ENCODE data around the gene SNED1. TPM values are rescaled to one million over a fixed set of nuclear protein-coding genes. Genes with fewer than 3 reads are reported as not detected.

Gene SNED1
- total RNA-seq, 2 donors from 2014 or later: 0.66 to 4.5 TPM

DNA sequence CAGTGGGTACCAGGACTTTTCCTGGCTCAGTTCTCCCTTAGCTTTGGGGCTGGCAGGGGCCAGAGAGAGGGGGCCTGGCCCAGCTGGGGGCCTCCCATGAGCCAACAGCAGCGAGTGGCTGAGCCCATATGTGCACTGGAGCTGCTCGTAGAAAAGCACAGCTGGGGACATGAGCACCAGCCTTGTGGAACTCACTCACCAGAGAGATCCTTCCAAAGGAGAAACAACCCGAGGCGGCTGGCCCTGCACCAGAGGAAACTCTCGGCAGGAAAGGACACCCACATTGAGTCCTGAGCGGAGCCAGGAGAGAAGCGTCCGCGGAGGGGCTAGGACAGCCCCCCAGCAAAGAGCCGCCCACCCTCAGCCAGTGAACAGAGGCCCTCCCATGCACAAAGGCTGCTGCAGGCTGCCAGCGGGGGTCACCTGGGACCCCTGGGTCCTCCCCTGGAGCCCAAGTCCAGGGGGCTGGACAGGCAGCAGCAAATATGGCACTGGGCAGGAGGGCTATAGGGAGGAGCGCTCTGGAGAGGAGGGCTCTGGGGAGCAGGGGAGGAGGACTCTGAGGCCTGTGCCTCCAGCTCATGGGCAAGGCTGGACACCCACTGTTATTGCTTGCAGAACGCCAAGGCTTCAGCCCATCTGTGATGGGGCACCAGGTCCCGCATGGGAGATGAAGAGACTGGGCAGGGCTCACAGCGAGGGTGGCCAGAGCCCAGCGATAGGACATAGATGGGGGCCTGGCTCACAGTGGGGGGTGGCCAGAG, 42.1 kb upstream of the SNED1 start:
- Histone ChIP-seq H3K4me3 (ENCODE audit: low read length) (no peak overlapping the region), H3K27me3 (ENCODE audit: control insufficient read depth, insufficient read depth, low read length, poor library complexity, severe bottlenecking) (no peaks in the 10 kb centered on the region), H3K36me3 (ENCODE audit: control insufficient read depth, insufficient read depth, low read length) (no peaks in the 10 kb centered on the region), H3K9ac (ENCODE audit: extremely low read depth, low read length, poor library complexity, severe bottlenecking) (no peak overlapping the region), H3K27ac (ENCODE audit: low read depth, low read length) (no peak overlapping the region), H3K9me3 (ENCODE audit: control insufficient read depth, low read length) (no peaks in the 10 kb centered on the region), H3K4me1 (ENCODE audit: control insufficient read depth, insufficient read depth, low read length) (no peaks in the 10 kb centered on the region)
- Mint-ChIP-seq H3K4me3 (no peak overlapping the region), H3K27ac (no peak overlapping the region), H3K4me1 (peaks cover 3% of the 10 kb centered on the region), H3K36me3 (ENCODE audit: low read depth) (no peaks in the 10 kb centered on the region), H3K9me3 (no peaks in the 10 kb centered on the region), H3K27me3 (ENCODE audit: insufficient read depth) (no peaks in the 10 kb centered on the region)
- TF ChIP-seq, protein P1, sequence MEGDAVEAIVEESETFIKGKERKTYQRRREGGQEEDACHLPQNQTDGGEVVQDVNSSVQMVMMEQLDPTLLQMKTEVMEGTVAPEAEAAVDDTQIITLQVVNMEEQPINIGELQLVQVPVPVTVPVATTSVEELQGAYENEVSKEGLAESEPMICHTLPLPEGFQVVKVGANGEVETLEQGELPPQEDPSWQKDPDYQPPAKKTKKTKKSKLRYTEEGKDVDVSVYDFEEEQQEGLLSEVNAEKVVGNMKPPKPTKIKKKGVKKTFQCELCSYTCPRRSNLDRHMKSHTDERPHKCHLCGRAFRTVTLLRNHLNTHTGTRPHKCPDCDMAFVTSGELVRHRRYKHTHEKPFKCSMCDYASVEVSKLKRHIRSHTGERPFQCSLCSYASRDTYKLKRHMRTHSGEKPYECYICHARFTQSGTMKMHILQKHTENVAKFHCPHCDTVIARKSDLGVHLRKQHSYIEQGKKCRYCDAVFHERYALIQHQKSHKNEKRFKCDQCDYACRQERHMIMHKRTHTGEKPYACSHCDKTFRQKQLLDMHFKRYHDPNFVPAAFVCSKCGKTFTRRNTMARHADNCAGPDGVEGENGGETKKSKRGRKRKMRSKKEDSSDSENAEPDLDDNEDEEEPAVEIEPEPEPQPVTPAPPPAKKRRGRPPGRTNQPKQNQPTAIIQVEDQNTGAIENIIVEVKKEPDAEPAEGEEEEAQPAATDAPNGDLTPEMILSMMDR (conservative IDR thresholded peaks at IDR 0.05): no peak
- DNase-seq: peak; percentile 38
- WGBS, 2 experiments (ENCODE audit: insufficient coverage in 1 of 2, insufficient read length in 1 of 2): 86 to 88% methylated on average over 10 to 16 of the region's 16 CpGs

DNA sequence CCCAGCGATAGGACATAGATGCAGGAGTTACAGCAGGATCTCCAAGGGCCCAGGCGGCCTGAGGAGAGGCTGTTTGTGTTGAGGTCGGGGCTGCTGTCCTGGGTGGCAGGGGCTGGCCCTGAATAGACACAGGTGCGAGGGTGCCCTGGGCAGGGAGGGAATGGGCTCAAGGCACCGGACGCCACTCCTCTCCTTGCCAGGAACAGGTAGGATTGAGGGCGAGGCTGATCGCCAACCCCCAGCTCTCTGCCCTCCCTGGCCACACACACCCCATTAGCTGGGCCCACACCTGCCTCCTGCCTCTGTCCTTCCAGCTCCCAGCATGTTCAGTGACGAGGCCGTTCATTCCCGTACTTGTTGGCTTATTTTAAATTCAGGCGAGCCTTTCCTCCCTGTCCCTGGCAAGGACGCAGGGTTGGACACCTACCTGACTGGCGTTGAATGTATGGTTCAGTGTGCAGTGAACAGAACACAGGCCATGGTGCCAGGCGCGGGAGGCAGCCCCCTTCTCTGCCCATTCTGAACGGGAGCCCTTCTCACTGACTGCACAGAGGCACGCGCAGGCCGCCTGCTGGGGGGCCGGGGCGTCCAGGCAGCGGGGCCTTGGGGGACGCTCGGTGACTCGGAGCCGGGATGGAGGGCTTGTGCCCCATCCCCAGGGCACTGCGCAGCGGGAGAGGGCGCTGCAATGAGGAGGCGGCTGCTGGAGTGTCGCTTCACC, 41.3 kb upstream of the SNED1 start:
- H3K4me3 ChIP-seq (ENCODE audit: low read length): no peak overlapping the region
- H3K27ac Mint-ChIP-seq: no peak overlapping the region
- no peaks in the 10 kb centered on the region for H3K9me3 ChIP-seq (ENCODE audit: control insufficient read depth, low read length)
- no peaks in the 10 kb centered on the region for H3K9me3 Mint-ChIP-seq
- TF ChIP-seq, protein P1 (conservative IDR thresholded peaks at IDR 0.05): no peak
- H3K4me1 ChIP-seq (ENCODE audit: control insufficient read depth, insufficient read depth, low read length): no peaks in the 10 kb centered on the region
- H3K27me3 ChIP-seq (ENCODE audit: control insufficient read depth, insufficient read depth, low read length, poor library complexity, severe bottlenecking): no peaks in the 10 kb centered on the region
- no peak overlapping the region for H3K9ac ChIP-seq (ENCODE audit: extremely low read depth, low read length, poor library complexity, severe bottlenecking)
- H3K4me3 Mint-ChIP-seq: no peak overlapping the region
- no peaks in the 10 kb centered on the region for H3K27me3 Mint-ChIP-seq (ENCODE audit: insufficient read depth)
- WGBS, 2 experiments (ENCODE audit: insufficient coverage in 1 of 2, insufficient read length in 1 of 2): 95 to 98% methylated on average over 17 to 30 of the region's 32 CpGs
- H3K27ac ChIP-seq (ENCODE audit: low read depth, low read length): no peak overlapping the region
- no peak for DNase-seq
- no peaks in the 10 kb centered on the region for H3K36me3 Mint-ChIP-seq (ENCODE audit: low read depth)
- H3K4me1 Mint-ChIP-seq: peaks cover 3% of the 10 kb centered on the region
- H3K36me3 ChIP-seq (ENCODE audit: control insufficient read depth, insufficient read depth, low read length): no peaks in the 10 kb centered on the region

DNA sequence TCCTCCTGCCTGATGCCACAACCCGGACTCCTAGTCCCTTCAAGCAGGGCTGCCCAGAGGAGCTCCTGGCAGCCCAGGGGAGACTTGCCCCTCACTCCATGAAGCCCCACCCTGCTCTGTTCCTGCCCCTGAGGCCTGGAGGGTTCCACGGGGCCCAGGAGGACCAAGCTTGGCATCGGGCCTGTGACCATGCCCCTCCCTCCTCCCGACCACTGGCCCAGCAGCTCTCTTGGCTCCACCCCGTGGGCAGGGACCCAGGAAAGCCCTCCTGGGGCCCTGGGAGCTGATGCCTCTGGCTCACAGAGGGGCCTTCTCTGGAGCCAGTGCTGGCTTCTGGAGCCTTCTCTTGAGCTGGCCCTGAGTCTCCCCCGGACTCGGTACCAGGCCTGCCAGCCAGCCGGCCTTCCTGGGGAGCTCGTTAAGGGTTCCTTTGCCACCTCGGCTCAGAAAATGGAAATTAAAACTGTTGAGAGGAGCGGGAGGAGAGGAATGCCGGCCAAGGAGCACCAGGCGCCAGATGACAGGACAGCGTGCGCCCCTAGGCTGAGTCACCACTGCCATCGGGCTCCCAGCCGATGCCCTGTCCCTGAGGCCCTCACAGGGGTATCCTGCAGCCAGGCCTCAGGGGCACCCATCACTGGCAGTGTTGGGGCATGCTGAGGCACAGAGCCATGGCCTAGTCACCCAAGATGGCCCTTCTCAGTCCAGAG, 40.6 kb upstream of the SNED1 start:
- H3K4me1 Mint-ChIP-seq: peaks cover 3% of the 10 kb centered on the region
- H3K36me3 Mint-ChIP-seq (ENCODE audit: low read depth): no peaks in the 10 kb centered on the region
- no peaks in the 10 kb centered on the region for H3K4me1 ChIP-seq (ENCODE audit: control insufficient read depth, insufficient read depth, low read length)
- no peak overlapping the region for H3K27ac ChIP-seq (ENCODE audit: low read depth, low read length)
- H3K9me3 ChIP-seq (ENCODE audit: control insufficient read depth, low read length): no peaks in the 10 kb centered on the region
- H3K36me3 ChIP-seq (ENCODE audit: control insufficient read depth, insufficient read depth, low read length): no peaks in the 10 kb centered on the region
- peak; percentile 57 for DNase-seq
- H3K27ac Mint-ChIP-seq: no peak overlapping the region
- H3K27me3 ChIP-seq (ENCODE audit: control insufficient read depth, insufficient read depth, low read length, poor library complexity, severe bottlenecking): no peaks in the 10 kb centered on the region
- no peaks in the 10 kb centered on the region for H3K9me3 Mint-ChIP-seq
- WGBS, 2 experiments (ENCODE audit: insufficient coverage in 1 of 2, insufficient read length in 1 of 2): 93% methylated on average over 7 to 17 of the region's 17 CpGs
- H3K4me3 ChIP-seq (ENCODE audit: low read length): no peak overlapping the region
- H3K9ac ChIP-seq (ENCODE audit: extremely low read depth, low read length, poor library complexity, severe bottlenecking): no peak overlapping the region
- TF ChIP-seq, protein P1 (conservative IDR thresholded peaks at IDR 0.05): no peak
- H3K4me3 Mint-ChIP-seq: no peak overlapping the region
- no peaks in the 10 kb centered on the region for H3K27me3 Mint-ChIP-seq (ENCODE audit: insufficient read depth)
